HL-60 (cell line): ENCODE results near the gene RPL26.

Experiments
- DNase-seq, 2 experiments: peaks; one replicate each; pipeline ENCODE4 v3.0.0-alpha.2; 2010 to 2020; ENCODE audit warnings: low read depth in 1 of 2, low spot score in 1 of 2
- H3K27ac ChIP-seq: fragments of 250-450 bp; sonication (Bioruptor Pico); replicated peaks from 2 replicates; pipeline ENCODE4 v1.5.1; 2020; ENCODE audit warnings: mild to moderate bottlenecking, moderate library complexity
- H3K27me3 ChIP-seq: fragments of 250-450 bp; sonication (Bioruptor Pico); 2 replicates; pipeline ENCODE4 v1.5.1; 2021; ENCODE audit warnings: mild to moderate bottlenecking, moderate library complexity; ENCODE audit not compliant: insufficient read depth, poor library complexity, severe bottlenecking
- H3K4me3 ChIP-seq: replicated peaks from 2 replicates; pipeline ENCODE4 v1.5.1; 2011; ENCODE audit warnings: mild to moderate bottlenecking, control low read depth, low read length; ENCODE audit not compliant: insufficient read depth
- GABPA ChIP-seq: IDR thresholded peaks from 2 replicates; pipeline ENCODE4 v1.6.1; 2012; ENCODE audit warnings: low read depth
- POLR2AphosphoS5 ChIP-seq: IDR thresholded peaks from 2 replicates; pipeline ENCODE4 v1.6.1; 2012; ENCODE audit warnings: low read depth
- SPI1 ChIP-seq: IDR thresholded peaks from 2 replicates; pipeline ENCODE4 v1.6.1; 2012; ENCODE audit warnings: low read depth, mild to moderate bottlenecking, borderline replicate concordance
- long read RNA-seq: library from polyadenylated mRNA; unstranded; transcript quantifications from one replicate; pipeline ENCODE4 v2.0.0, GENCODE V29; 2020
- TF ChIP-seq, protein P1 (sequence below): IDR thresholded peaks from one replicate; pipeline ENCODE4 v1.5.1; 2011; ENCODE audit warnings: low read length, control low read depth, inconsistent platforms; ENCODE audit not compliant: insufficient read depth
- TF ChIP-seq, protein P2 (sequence below): IDR thresholded peaks from 2 replicates; pipeline ENCODE4 v1.6.1; 2012; ENCODE audit warnings: low read depth; ENCODE audit not compliant: insufficient replicate concordance

RPL26 gene
- long read RNA-seq, transcript RPL26-214 (4 exons, 528 nt): major isoform, 1,326 of 1,378 reads
- long read RNA-seq, partial matches to known transcripts: 28 of 1,378 reads
- long read RNA-seq, other reads (novel, unspliced or antisense): 17 of 1,378 reads

DNA sequence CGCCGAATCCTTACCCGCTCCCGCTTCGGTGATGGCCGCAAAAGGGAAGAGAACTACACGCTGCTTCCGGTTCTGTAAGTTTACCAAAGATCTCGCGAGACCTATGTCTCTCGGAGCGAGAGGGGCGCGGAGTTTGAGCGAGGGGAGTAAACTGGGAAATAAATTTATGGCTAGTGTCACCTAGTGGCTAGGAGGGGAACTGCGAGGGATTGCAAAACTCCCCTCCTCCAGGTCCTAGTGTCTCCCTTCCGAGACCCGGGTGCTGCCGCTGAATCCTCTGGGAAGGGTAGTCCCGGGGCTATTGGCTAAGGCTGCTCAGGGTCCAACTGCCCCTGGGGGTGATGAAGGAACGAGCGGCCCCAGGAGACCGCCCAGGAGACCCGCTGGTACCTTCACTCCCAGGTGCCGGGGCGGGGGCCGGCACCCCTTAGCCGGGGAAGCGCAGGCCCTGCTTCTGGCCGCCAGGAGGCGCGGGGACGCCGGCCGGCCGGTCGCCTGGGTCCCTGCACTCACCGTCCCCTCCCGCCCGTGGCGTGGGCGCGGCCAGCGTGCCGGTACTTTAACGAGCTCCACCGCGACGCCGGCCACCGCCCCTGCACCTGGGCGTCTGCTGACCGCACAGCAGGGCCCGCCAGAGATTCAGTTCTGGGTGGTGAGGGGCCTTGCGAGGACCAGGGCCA, at the start of gene RPL26:
Gene RPL26 (minus strand): TSS at position 51 of the 680 bp plus-strand sequence. CDS start 883 bp downstream, outside the sequence.
- Histone ChIP-seq H3K27me3 (no peaks in the 10 kb centered on the region), H3K27ac (peak within 1 kb of the TSS; percentile 89), H3K4me3 (peak within 1 kb of the TSS; percentile 62)
- TF ChIP-seq SPI1 (peak; percentile 29; the same call in 1 of the 2 replicates), GABPA (0 out of 2 replicates have a peak, but pooled peaks have one; percentile 28), POLR2AphosphoS5 (peak; percentile 84; the same call in 1 of the 2 replicates)
- TF ChIP-seq, protein P1, sequence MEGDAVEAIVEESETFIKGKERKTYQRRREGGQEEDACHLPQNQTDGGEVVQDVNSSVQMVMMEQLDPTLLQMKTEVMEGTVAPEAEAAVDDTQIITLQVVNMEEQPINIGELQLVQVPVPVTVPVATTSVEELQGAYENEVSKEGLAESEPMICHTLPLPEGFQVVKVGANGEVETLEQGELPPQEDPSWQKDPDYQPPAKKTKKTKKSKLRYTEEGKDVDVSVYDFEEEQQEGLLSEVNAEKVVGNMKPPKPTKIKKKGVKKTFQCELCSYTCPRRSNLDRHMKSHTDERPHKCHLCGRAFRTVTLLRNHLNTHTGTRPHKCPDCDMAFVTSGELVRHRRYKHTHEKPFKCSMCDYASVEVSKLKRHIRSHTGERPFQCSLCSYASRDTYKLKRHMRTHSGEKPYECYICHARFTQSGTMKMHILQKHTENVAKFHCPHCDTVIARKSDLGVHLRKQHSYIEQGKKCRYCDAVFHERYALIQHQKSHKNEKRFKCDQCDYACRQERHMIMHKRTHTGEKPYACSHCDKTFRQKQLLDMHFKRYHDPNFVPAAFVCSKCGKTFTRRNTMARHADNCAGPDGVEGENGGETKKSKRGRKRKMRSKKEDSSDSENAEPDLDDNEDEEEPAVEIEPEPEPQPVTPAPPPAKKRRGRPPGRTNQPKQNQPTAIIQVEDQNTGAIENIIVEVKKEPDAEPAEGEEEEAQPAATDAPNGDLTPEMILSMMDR: peak; percentile 80
- TF ChIP-seq, protein P2, sequence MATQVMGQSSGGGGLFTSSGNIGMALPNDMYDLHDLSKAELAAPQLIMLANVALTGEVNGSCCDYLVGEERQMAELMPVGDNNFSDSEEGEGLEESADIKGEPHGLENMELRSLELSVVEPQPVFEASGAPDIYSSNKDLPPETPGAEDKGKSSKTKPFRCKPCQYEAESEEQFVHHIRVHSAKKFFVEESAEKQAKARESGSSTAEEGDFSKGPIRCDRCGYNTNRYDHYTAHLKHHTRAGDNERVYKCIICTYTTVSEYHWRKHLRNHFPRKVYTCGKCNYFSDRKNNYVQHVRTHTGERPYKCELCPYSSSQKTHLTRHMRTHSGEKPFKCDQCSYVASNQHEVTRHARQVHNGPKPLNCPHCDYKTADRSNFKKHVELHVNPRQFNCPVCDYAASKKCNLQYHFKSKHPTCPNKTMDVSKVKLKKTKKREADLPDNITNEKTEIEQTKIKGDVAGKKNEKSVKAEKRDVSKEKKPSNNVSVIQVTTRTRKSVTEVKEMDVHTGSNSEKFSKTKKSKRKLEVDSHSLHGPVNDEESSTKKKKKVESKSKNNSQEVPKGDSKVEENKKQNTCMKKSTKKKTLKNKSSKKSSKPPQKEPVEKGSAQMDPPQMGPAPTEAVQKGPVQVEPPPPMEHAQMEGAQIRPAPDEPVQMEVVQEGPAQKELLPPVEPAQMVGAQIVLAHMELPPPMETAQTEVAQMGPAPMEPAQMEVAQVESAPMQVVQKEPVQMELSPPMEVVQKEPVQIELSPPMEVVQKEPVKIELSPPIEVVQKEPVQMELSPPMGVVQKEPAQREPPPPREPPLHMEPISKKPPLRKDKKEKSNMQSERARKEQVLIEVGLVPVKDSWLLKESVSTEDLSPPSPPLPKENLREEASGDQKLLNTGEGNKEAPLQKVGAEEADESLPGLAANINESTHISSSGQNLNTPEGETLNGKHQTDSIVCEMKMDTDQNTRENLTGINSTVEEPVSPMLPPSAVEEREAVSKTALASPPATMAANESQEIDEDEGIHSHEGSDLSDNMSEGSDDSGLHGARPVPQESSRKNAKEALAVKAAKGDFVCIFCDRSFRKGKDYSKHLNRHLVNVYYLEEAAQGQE: no peak
- DNase-seq: peak; percentile 87 to 93

DNA sequence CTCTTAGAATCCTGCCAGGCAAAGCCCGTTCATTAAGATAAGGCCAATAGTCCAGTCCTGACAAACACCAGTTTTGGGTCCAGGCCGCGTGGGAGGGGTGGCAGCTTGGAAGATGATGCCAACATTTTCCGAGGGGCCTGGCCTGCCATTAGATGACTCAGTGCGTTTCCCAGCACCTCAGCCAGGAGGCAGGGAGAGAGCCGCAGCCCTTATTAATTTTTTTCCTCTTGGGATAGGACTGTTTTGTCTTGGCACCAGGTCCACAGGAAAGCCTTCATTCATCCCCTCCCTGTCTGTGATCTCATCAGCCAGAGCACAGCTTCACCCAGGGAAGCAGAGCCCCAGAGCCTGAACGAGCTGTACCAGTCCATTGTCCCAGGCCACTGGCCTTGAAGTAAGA, 48.0 kb upstream of the RPL26 start:
- no peak for DNase-seq
- Histone ChIP-seq H3K4me3 (no peak overlapping the region), H3K27ac (no peak overlapping the region), H3K27me3 (no peaks in the 10 kb centered on the region)
- TF ChIP-seq, protein P1: no peak
- TF ChIP-seq, protein P2: no peak
- TF ChIP-seq POLR2AphosphoS5 (no peak), GABPA (no peak), SPI1 (no peak)

DNA sequence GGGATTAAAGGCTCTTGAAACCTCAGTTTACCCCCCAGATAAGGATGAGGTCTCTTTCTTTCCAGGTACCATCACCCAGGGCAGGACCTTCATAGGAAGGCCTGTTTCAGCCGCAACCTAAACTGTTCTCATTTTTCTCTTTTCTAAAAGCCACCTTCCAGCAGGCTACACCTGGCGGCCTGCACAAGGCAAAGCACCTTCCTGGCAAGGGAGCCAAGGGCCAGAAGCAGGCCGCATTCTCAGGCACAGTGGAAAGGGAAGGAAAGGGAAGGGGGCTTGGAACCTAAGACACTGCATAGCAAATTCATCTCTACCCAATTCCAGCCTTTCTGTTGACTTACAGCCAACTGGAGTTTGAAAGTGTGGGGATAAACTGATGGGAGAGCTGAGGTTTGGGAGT, 43.8 kb upstream of the RPL26 start:
- Histone ChIP-seq H3K27me3 (no peaks in the 10 kb centered on the region), H3K27ac (no peak overlapping the region), H3K4me3 (no peak overlapping the region)
- no peak for DNase-seq
- TF ChIP-seq GABPA: no peak
- TF ChIP-seq, protein P2: no peak
- TF ChIP-seq, protein P1: no peak
- TF ChIP-seq POLR2AphosphoS5: no peak
- no peak for TF ChIP-seq SPI1
